SK-N-SH (cell line): ENCODE data around the gene GABRB2. TPM values are rescaled to one million over a fixed set of nuclear protein-coding genes. Genes with fewer than 3 reads are reported as not detected.

Experiments
- CTCF ChIA-PET: fragments of 300-600, 350-600 bp; formaldehyde crosslinking; extraction: SDS; loops from one replicate; lab custom pipeline; 2021; lab: Yijun Ruan, JAX
- POLR2A ChIA-PET: fragments of 350-600 bp; sonication (Branson Sonifier 250); formaldehyde crosslinking; extraction: SDS; loops from one replicate; lab custom pipeline; 2020; ENCODE audit warnings: antibody characterized with exemption, inconsistent platforms; lab: Yijun Ruan, JAX
- DNase-seq: peaks from one replicate; pipeline ENCODE4 v3.0.0; 2012
- H2AFZ ChIP-seq: fragments of 200-600 bp; sonication (generic); 2 replicates; pipeline ENCODE4 v1.8.1; 2016; ENCODE audit warnings: antibody characterized with exemption, mild to moderate bottlenecking, low read depth
- H3F3A ChIP-seq: fragments of 200-600 bp; sonication (generic); replicated peaks from 2 replicates; pipeline ENCODE3; 2016; ENCODE audit warnings: antibody characterized with exemption, mild to moderate bottlenecking; ENCODE audit not compliant: insufficient read depth
- H3K27ac ChIP-seq, 2 experiments: fragments of 200-500 bp in 1 of 2; fragments of 200-600 bp in 1 of 2; sonication (Bioruptor generic) in 1 of 2; sonication (generic), shearing (Covaris generic) in 1 of 2; 2 replicates each; pipeline versions ENCODE4 v1.5.1 to v1.6.1; 2014 to 2016; ENCODE audit warnings: low read depth in 2 of 2, inconsistent platforms in 1 of 2, low read length in 1 of 2, mild to moderate bottlenecking in 1 of 2, mixed read lengths in 1 of 2
- H3K27me3 ChIP-seq: fragments of 200-600 bp; sonication (generic), shearing (Covaris generic); 2 replicates; pipeline ENCODE4 v1.6.1; 2016; ENCODE audit warnings: mixed run types; ENCODE audit not compliant: insufficient read depth
- H3K36me3 ChIP-seq, 2 experiments: fragments of 200-500 bp in 1 of 2; fragments of 200-600 bp in 1 of 2; sonication (Bioruptor generic) in 1 of 2; sonication (generic) in 1 of 2; replicated peaks in 1 of 2; 2 replicates each; pipeline versions ENCODE3 to v1.5.1; 2014 to 2016; ENCODE audit warnings: low read length in 1 of 2, mild to moderate bottlenecking in 1 of 2; ENCODE audit not compliant: insufficient read depth in 2 of 2, control insufficient read depth in 1 of 2
- H3K4me1 ChIP-seq, 2 experiments: fragments of 200-500 bp in 1 of 2; fragments of 200-600 bp in 1 of 2; sonication (Bioruptor generic) in 1 of 2; sonication (generic), shearing (Covaris generic) in 1 of 2; 2 replicates each; pipeline versions ENCODE4 v1.5.1 to v1.6.1; 2014 to 2016; ENCODE audit warnings: low read depth in 1 of 2, low read length in 1 of 2, mixed run types in 1 of 2; ENCODE audit not compliant: insufficient read depth in 2 of 2, control insufficient read depth in 1 of 2
- H3K4me2 ChIP-seq: fragments of 200-600 bp; sonication (generic), shearing (Covaris generic); 2 replicates; pipeline ENCODE4 v1.6.1; 2017; ENCODE audit warnings: mixed run types
- H3K4me3 ChIP-seq, 2 experiments: fragments of 200-500 bp in 1 of 2; fragments of 200-600 bp in 1 of 2; sonication (Bioruptor generic) in 1 of 2; sonication (generic), shearing (Covaris generic) in 1 of 2; 2 replicates each; pipeline versions ENCODE4 v1.5.1 to v1.8.1; 2014 to 2016; ENCODE audit warnings: low read depth in 2 of 2, inconsistent platforms in 1 of 2, low read length in 1 of 2, mild to moderate bottlenecking in 1 of 2, mixed read lengths in 1 of 2, moderate library complexity in 1 of 2
- H3K79me2 ChIP-seq: fragments of 200-600 bp; sonication (generic); 2 replicates; pipeline ENCODE4 v1.8.1; 2017; ENCODE audit warnings: mild to moderate bottlenecking; ENCODE audit not compliant: insufficient read depth
- H3K9ac ChIP-seq: fragments of 200-600 bp; sonication (generic); 2 replicates; pipeline ENCODE4 v1.6.1; 2017; ENCODE audit warnings: mixed run types
- H3K9me2 ChIP-seq: fragments of 200-600 bp; sonication (generic); 2 replicates; pipeline ENCODE4 v1.6.1; 2017; ENCODE audit warnings: mixed run types
- H3K9me3 ChIP-seq: fragments of 200-600 bp; sonication (generic); 2 replicates; pipeline ENCODE4 v1.6.1; 2017; ENCODE audit warnings: mixed run types, mild to moderate bottlenecking, moderate library complexity
- H4K20me1 ChIP-seq: fragments of 200-600 bp; sonication (generic); 2 replicates; pipeline ENCODE4 v1.6.1; 2017; ENCODE audit warnings: mild to moderate bottlenecking, mixed run types; ENCODE audit not compliant: insufficient read depth
- EP300 ChIP-seq, 2 experiments: IDR thresholded peaks; 2 replicates each; pipeline versions ENCODE4 v1.4.0 to v1.6.1; 2012; ENCODE audit warnings: borderline replicate concordance in 1 of 2, low read depth in 1 of 2, low read length in 1 of 2
- EZH2phosphoT487 ChIP-seq: fragments of 200-600 bp; sonication (generic); IDR thresholded peaks from 2 replicates; pipeline ENCODE4 v1.6.1; 2017; ENCODE audit warnings: low read depth, mixed run types, mild to moderate bottlenecking, antibody characterized with exemption, moderate library complexity, borderline replicate concordance
- FOSL2 ChIP-seq: IDR thresholded peaks from 2 replicates; pipeline ENCODE4 v1.4.0; 2012; ENCODE audit warnings: low read depth, mild to moderate bottlenecking, moderate library complexity, borderline replicate concordance
- FOXM1 ChIP-seq: IDR thresholded peaks from 2 replicates; pipeline ENCODE4 v1.4.0; 2012; ENCODE audit warnings: low read depth, mild to moderate bottlenecking
- GATA2 ChIP-seq: sonication (generic); formaldehyde crosslinking; IDR thresholded peaks from 2 replicates; pipeline ENCODE4 v1.5.0; 2020; ENCODE audit warnings: mild to moderate bottlenecking, missing genetic modification reagents
- IRF3 ChIP-seq: fragments of 150-350 bp; IDR thresholded peaks from 2 replicates; pipeline ENCODE4 v1.6.1; 2016; ENCODE audit warnings: mild to moderate bottlenecking, low read depth, low read length
- JUND ChIP-seq: IDR thresholded peaks from 2 replicates; pipeline ENCODE4 v1.4.0; 2012
- MAX ChIP-seq: IDR thresholded peaks from 2 replicates; pipeline ENCODE4 v1.4.0; 2012; ENCODE audit warnings: low read depth
- MEF2A ChIP-seq: IDR thresholded peaks from 2 replicates; pipeline ENCODE4 v1.4.0; 2012; ENCODE audit warnings: low read depth, borderline replicate concordance
- MXI1 ChIP-seq: IDR thresholded peaks from 2 replicates; pipeline ENCODE4 v1.6.1; 2012; ENCODE audit warnings: mild to moderate bottlenecking, low read depth, low read length, improper control_type of control experiment
- NRF1 ChIP-seq: IDR thresholded peaks from 2 replicates; pipeline ENCODE4 v1.6.1; 2012; ENCODE audit warnings: low read depth, mild to moderate bottlenecking, low read length
- PBX3 ChIP-seq: IDR thresholded peaks from 2 replicates; pipeline ENCODE4; 2012
- POLR2AphosphoS5 ChIP-seq: IDR thresholded peaks from 2 replicates; pipeline ENCODE4 v1.6.1; 2012; ENCODE audit warnings: low read depth, low read length
- RAD21 ChIP-seq: IDR thresholded peaks from 2 replicates; pipeline ENCODE4 v1.6.1; 2012; ENCODE audit warnings: mild to moderate bottlenecking, low read length
- RFX5 ChIP-seq: IDR thresholded peaks from 2 replicates; pipeline ENCODE4 v1.6.1; 2012; ENCODE audit warnings: mild to moderate bottlenecking, improper control_type of control experiment, low read length
- RXRA ChIP-seq: IDR thresholded peaks from 2 replicates; pipeline ENCODE4 v1.4.0; 2012; ENCODE audit warnings: low read depth, mild to moderate bottlenecking, borderline replicate concordance
- SIN3A ChIP-seq: IDR thresholded peaks from 2 replicates; pipeline ENCODE4 v1.6.1; 2012; ENCODE audit warnings: low read depth, mild to moderate bottlenecking, low read length, moderate library complexity, borderline replicate concordance
- TAF1 ChIP-seq: IDR thresholded peaks from 2 replicates; pipeline ENCODE4 v1.6.1; 2012; ENCODE audit warnings: low read depth, mild to moderate bottlenecking, low read length, moderate library complexity, borderline replicate concordance
- TCF12 ChIP-seq: IDR thresholded peaks from 2 replicates; pipeline ENCODE4 v1.4.0; 2012
- YY1 ChIP-seq: IDR thresholded peaks from 2 replicates; pipeline ENCODE4 v1.4.0; 2012; ENCODE audit warnings: low read depth, mild to moderate bottlenecking
- WGBS: methylation state at CpG from one replicate; pipeline ENCODE4 v1.1.6; 2017; ENCODE audit warnings: low lambda C conversion rate; 5-methylcytosine and 5-hydroxymethylcytosine counted together
- polyA plus RNA-seq, 3 experiments: library from polyadenylated mRNA; depleted of rRNA; stranded (reverse); fragments of >200 nt; gene quantifications; 2 replicates each; pipeline ENCODE4 v1.2.3, GENCODE V29; 2012

The GABRB2 gene
- polyA plus RNA-seq, 1 of the 3 experiments (the other 2 are of a cell fraction): not detected

- CTCF ChIA-PET: no interaction called here
- H3K4me3 ChIP-seq: no peak overlapping the region
- H3F3A ChIP-seq: no peaks in the 10 kb centered on the region
- no peak overlapping the region for H3K9ac ChIP-seq
- POLR2A ChIA-PET: no interaction called here
- H3K9me2 ChIP-seq: no peaks in the 10 kb centered on the region
- no peak overlapping the region for H3K4me2 ChIP-seq
- no peaks in the 10 kb centered on the region for H3K9me3 ChIP-seq
- no peaks in the 10 kb centered on the region for H3K36me3 ChIP-seq
- no peak for TF ChIP-seq MXI1
- no peak for TF ChIP-seq YY1
- TF ChIP-seq SIN3A: no peak
- no peak for TF ChIP-seq RXRA
- TF ChIP-seq EZH2phosphoT487: no peak
- TF ChIP-seq IRF3: no peak
- no peak for TF ChIP-seq RFX5
- TF ChIP-seq POLR2AphosphoS5: no peak
- no peak for TF ChIP-seq TAF1
- TF ChIP-seq EP300 (IDR thresholded peaks at IDR 0.05; ENCODE audit: borderline replicate concordance in 1 of 2, low read depth in 1 of 2, low read length in 1 of 2): no peak
- no peak for TF ChIP-seq FOXM1
- no peak for TF ChIP-seq NRF1
- TF ChIP-seq JUND: no peak
- TF ChIP-seq FOSL2: no peak
- no peak for TF ChIP-seq MAX
- no peak for TF ChIP-seq RAD21
- TF ChIP-seq GATA2: no peak
- TF ChIP-seq MEF2A: no peak
- H3K79me2 ChIP-seq: no peaks in the 10 kb centered on the region
- H3K4me1 ChIP-seq: no peaks in the 10 kb centered on the region
- H3K27ac ChIP-seq: no peak overlapping the region
- no peak for DNase-seq
- 2% methylated on average over 2 of the region's 2 CpGs for WGBS
- no peak overlapping the region for H2AFZ ChIP-seq
- no peaks in the 10 kb centered on the region for H3K27me3 ChIP-seq
- H4K20me1 ChIP-seq: no peaks in the 10 kb centered on the region
These were observed 132.5 kb downstream of the GABRB2 start for GRCh38 chr5:161414037-161414436.

- no peaks in the 10 kb centered on the region for H3K9me2 ChIP-seq
- H3K79me2 ChIP-seq: no peaks in the 10 kb centered on the region
- H3K9me3 ChIP-seq: no peaks in the 10 kb centered on the region
- POLR2A ChIA-PET: no interaction called here
- H3F3A ChIP-seq: no peaks in the 10 kb centered on the region
- DNase-seq: no peak
- CTCF ChIA-PET: no interaction called here
- TF ChIP-seq IRF3 (no peak), MAX (no peak), GATA2 (no peak), RAD21 (no peak), JUND (no peak), MEF2A (no peak), TAF1 (no peak), PBX3 (no peak), NRF1 (no peak), TCF12 (no peak), EP300 (IDR thresholded peaks at IDR 0.05; ENCODE audit: borderline replicate concordance in 1 of 2, low read depth in 1 of 2, low read length in 1 of 2) (no peak)
- no peak overlapping the region for H3K27ac ChIP-seq
- H4K20me1 ChIP-seq: no peaks in the 10 kb centered on the region
- H3K4me1 ChIP-seq: no peaks in the 10 kb centered on the region
- no peaks in the 10 kb centered on the region for H3K27me3 ChIP-seq
- H3K4me2 ChIP-seq: no peak overlapping the region
- no peak overlapping the region for H3K4me3 ChIP-seq
- no peaks in the 10 kb centered on the region for H3K36me3 ChIP-seq
- H2AFZ ChIP-seq: no peak overlapping the region
- no peak overlapping the region for H3K9ac ChIP-seq
These were observed 133.7 kb downstream of the GABRB2 start for GRCh38 chr5:161412792-161413191.
